H1 (cell line): ENCODE data around the gene RHOXF2B. TPM values are rescaled to one million over a fixed set of nuclear protein-coding genes. Genes with fewer than 3 reads are reported as not detected.
"Not testable (repeated sequence)": the region's sequence is repeated elsewhere in the genome, so short reads cannot be mapped to it uniquely, and the experiment has no call there.

ENCODE experiments used
- CTCF ChIA-PET: fragments of 300-600 bp; sonication (Branson Sonifier 250); formaldehyde crosslinking; loops from one replicate; lab custom pipeline; 2021; ENCODE audit not compliant: partially characterized antibody; lab: Charles Lee
- POLR2A ChIA-PET: fragments of 300-600 bp; sonication (Branson Sonifier 250); formaldehyde crosslinking; loops from one replicate; lab custom pipeline; 2021; ENCODE audit warnings: inconsistent platforms; ENCODE audit not compliant: partially characterized antibody; lab: Charles Lee
- DNase-seq, 2 experiments: peaks; one replicate each; pipeline versions ENCODE4 v3.0.0 to v3.0.0-alpha.2; 2010 to 2022; ENCODE audit warnings: low spot score in 2 of 2, low read depth in 1 of 2, mixed read lengths in 1 of 2
- FAIRE-seq: peaks from 2 replicates; lab custom pipeline; 2011; peaks lifted over from hg19 to GRCh38; lab: Jason Lieb, UNC
- H2AFZ ChIP-seq: 2 replicates; pipeline ENCODE4 v1.8.1; 2012; ENCODE audit warnings: low read length, inconsistent platforms
- H2AK5ac ChIP-seq: 2 replicates; pipeline ENCODE4 v1.6.1; 2013; ENCODE audit warnings: low read depth, low read length
- H2BK120ac ChIP-seq: replicated peaks from 2 replicates; pipeline ENCODE3; 2013; ENCODE audit warnings: low read depth, low read length, inconsistent platforms
- H2BK12ac ChIP-seq: 2 replicates; pipeline ENCODE4 v1.6.1; 2013; ENCODE audit warnings: low read depth, low read length
- H2BK15ac ChIP-seq: 2 replicates; pipeline ENCODE4 v1.6.1; 2013; ENCODE audit warnings: low read length
- H2BK20ac ChIP-seq: 2 replicates; pipeline ENCODE4 v1.6.1; 2013; ENCODE audit warnings: low read length
- H2BK5ac ChIP-seq: 2 replicates; pipeline ENCODE4 v1.6.1; 2013; ENCODE audit warnings: low read depth, low read length
- H3K14ac ChIP-seq: 2 replicates; pipeline ENCODE4 v1.6.1; 2013; ENCODE audit warnings: inconsistent platforms; ENCODE audit not compliant: insufficient read length
- H3K18ac ChIP-seq: 2 replicates; pipeline ENCODE4 v1.6.1; 2013; ENCODE audit warnings: low read length; ENCODE audit errors: extremely low read depth
- H3K23ac ChIP-seq: 2 replicates; pipeline ENCODE4 v1.6.1; 2013; ENCODE audit warnings: inconsistent platforms; ENCODE audit not compliant: insufficient read length
- H3K23me2 ChIP-seq: 2 replicates; pipeline ENCODE4 v1.6.1; 2013; ENCODE audit warnings: low read depth, low read length
- H3K27ac ChIP-seq: 2 replicates; pipeline ENCODE4 v1.6.1; 2011; ENCODE audit warnings: low read depth, low read length, inconsistent platforms
- H3K27me3 ChIP-seq, 4 experiments: replicated peaks in 1 of 4; 1 replicate in 1 of 4; 2 replicates in 3 of 4; pipeline versions ENCODE4 v1.6.1 to v1.8.1; 2011 to 2013; ENCODE audit warnings: low read length in 3 of 4, mild to moderate bottlenecking in 3 of 4, inconsistent platforms in 2 of 4, mixed read lengths in 2 of 4, moderate library complexity in 1 of 4; ENCODE audit not compliant: control insufficient read depth in 3 of 4, insufficient read depth in 3 of 4; ENCODE audit errors: extremely low read depth in 1 of 4
- H3K36me3 ChIP-seq, 4 experiments: 2 replicates each; pipeline versions ENCODE4 v1.6.1 to v1.8.1; 2011 to 2013; ENCODE audit warnings: mild to moderate bottlenecking in 4 of 4, low read length in 3 of 4, moderate library complexity in 2 of 4, control low read depth in 1 of 4, inconsistent platforms in 1 of 4; ENCODE audit not compliant: insufficient read depth in 4 of 4, control insufficient read depth in 2 of 4
- H3K4ac ChIP-seq: replicated peaks from 2 replicates; pipeline ENCODE3; 2013; ENCODE audit warnings: low read length, low read depth, mixed read lengths, inconsistent platforms; ENCODE audit not compliant: insufficient read length
- H3K4me1 ChIP-seq, 4 experiments: replicated peaks in 1 of 4; 1 replicate in 1 of 4; 2 replicates in 3 of 4; pipeline versions ENCODE4 v1.6.1 to v1.8.1; 2011 to 2013; ENCODE audit warnings: low read length in 3 of 4, inconsistent platforms in 2 of 4, mixed read lengths in 1 of 4; ENCODE audit not compliant: insufficient read depth in 4 of 4, control insufficient read depth in 3 of 4
- H3K4me2 ChIP-seq, 2 experiments: 2 replicates each; pipeline versions ENCODE4 v1.6.1 to v1.8.1; 2011 to 2013; ENCODE audit warnings: low read depth in 2 of 2, low read length in 2 of 2, control low read depth in 1 of 2, inconsistent platforms in 1 of 2, mild to moderate bottlenecking in 1 of 2; ENCODE audit not compliant: insufficient read depth in 1 of 2
- H3K4me3 ChIP-seq, 4 experiments: fragments of 200-600, 300-600 bp in 1 of 4; sonication (generic), shearing (Covaris generic), sonication (Bioruptor Twin) in 1 of 4; 2 replicates each; pipeline versions ENCODE4 v1.5.1 to v1.8.1; 2011 to 2016; ENCODE audit warnings: low read length in 4 of 4, low read depth in 3 of 4, control low read depth in 2 of 4, inconsistent platforms in 2 of 4, mild to moderate bottlenecking in 2 of 4, mixed read lengths in 1 of 4, moderate library complexity in 1 of 4; ENCODE audit not compliant: insufficient read depth in 2 of 4; ENCODE audit errors: extremely low read depth in 1 of 4
- H3K56ac ChIP-seq: replicated peaks from 2 replicates; pipeline ENCODE3; 2013; ENCODE audit warnings: low read depth, mild to moderate bottlenecking, mixed read lengths, low read length, inconsistent platforms; ENCODE audit not compliant: insufficient read length
- H3K79me1 ChIP-seq: 2 replicates; pipeline ENCODE4 v1.6.1; 2013; ENCODE audit warnings: low read depth, low read length, control low read depth
- H3K79me2 ChIP-seq, 2 experiments: 2 replicates each; pipeline versions ENCODE4 v1.6.1 to v1.8.1; 2012 to 2013; ENCODE audit warnings: low read length in 2 of 2, mild to moderate bottlenecking in 2 of 2, inconsistent platforms in 1 of 2; ENCODE audit not compliant: insufficient read depth in 2 of 2, control insufficient read depth in 1 of 2
- H3K9ac ChIP-seq, 4 experiments: replicated peaks in 1 of 4; 1 replicate in 1 of 4; 2 replicates in 3 of 4; pipeline versions ENCODE4 v1.6.1 to v1.8.1; 2011 to 2013; ENCODE audit warnings: low read depth in 3 of 4, low read length in 3 of 4, control low read depth in 2 of 4, mild to moderate bottlenecking in 2 of 4, moderate library complexity in 2 of 4, inconsistent platforms in 1 of 4; ENCODE audit errors: extremely low read depth in 1 of 4
- H3K9me3 ChIP-seq, 2 experiments: 2 replicates each; pipeline versions ENCODE4 v1.6.1 to v1.8.1; 2012 to 2013; ENCODE audit warnings: mild to moderate bottlenecking in 2 of 2, moderate library complexity in 2 of 2, control low read depth in 1 of 2, inconsistent platforms in 1 of 2, low read depth in 1 of 2, low read length in 1 of 2, mixed read lengths in 1 of 2; ENCODE audit not compliant: insufficient read depth in 2 of 2
- H4K20me1 ChIP-seq, 2 experiments: replicated peaks in 1 of 2; 2 replicates each; pipeline versions ENCODE3 to v1.8.1; 2011 to 2013; ENCODE audit warnings: inconsistent platforms in 2 of 2, low read length in 2 of 2, mild to moderate bottlenecking in 1 of 2; ENCODE audit not compliant: insufficient read depth in 2 of 2, control insufficient read depth in 1 of 2
- H4K5ac ChIP-seq: 2 replicates; pipeline ENCODE4 v1.6.1; 2013; ENCODE audit warnings: low read length, low read depth, mixed read lengths, inconsistent platforms; ENCODE audit not compliant: insufficient read length
- H4K8ac ChIP-seq: 2 replicates; pipeline ENCODE4 v1.8.0; 2013; ENCODE audit warnings: mild to moderate bottlenecking, moderate library complexity, low read length, inconsistent platforms; ENCODE audit not compliant: insufficient read depth; ENCODE audit errors: extremely low read depth
- H4K91ac ChIP-seq: replicated peaks from 2 replicates; pipeline ENCODE3; 2013; ENCODE audit warnings: low read length, mixed read lengths, inconsistent platforms; ENCODE audit not compliant: insufficient read length
- WGBS, 2 experiments: shearing (Covaris generic) in 1 of 2; methylation state at CpG; one replicate each; pipeline versions ENCODE4 v1.1.6 to v1.1.7; 2013 to 2015; ENCODE audit warnings: low lambda C conversion rate in 2 of 2, mixed read lengths in 2 of 2, inconsistent platforms in 1 of 2, low coverage in 1 of 2, missing lambda C conversion rate in 1 of 2; ENCODE audit not compliant: insufficient replicate concordance in 2 of 2, insufficient coverage in 1 of 2, insufficient read length in 1 of 2; ENCODE audit errors: extremely low coverage in 1 of 2, missing lambda C conversion rate in 1 of 2; 5-methylcytosine and 5-hydroxymethylcytosine counted together
- long read RNA-seq, 2 experiments: library from RNA in 1 of 2; library from capped mRNA in 1 of 2; stranded (forward); transcript quantifications; one replicate each; pipeline ENCODE4 v2.0.0, GENCODE V29; 2021; ENCODE audit warnings: inconsistent platforms in 1 of 2
- polyA minus RNA-seq, 3 experiments: library from RNA; depleted of rRNA, polyadenylated mRNA; stranded (reverse); fragments of >200 nt; gene quantifications; 1 replicate in 2 of 3; 2 replicates in 1 of 3; pipeline ENCODE4 v1.2.3, GENCODE V29; 2011
- polyA plus RNA-seq, 7 experiments: library from polyadenylated mRNA; depleted of rRNA in 3 of 7; stranded (reverse) in 5 of 7; unstranded in 2 of 7; fragments of >200 nt in 5 of 7; fragments of 200-250 nt in 2 of 7; gene quantifications; 1 replicate in 5 of 7; 2 replicates in 1 of 7; 4 replicates in 1 of 7; pipeline versions ENCODE4 v1.2.1 to v1.2.3, GENCODE V29; 2011 to 2013; ENCODE audit warnings: missing spikeins in 2 of 7, mixed read lengths in 2 of 7
- total RNA-seq: library from RNA; stranded (reverse); fragmentation: NEBNext Ultra II Directional; extraction: Animal tissue kit (Norgen Biotek cat#: 25700); gene quantifications from 2 replicates; pipeline ENCODE4 v1.2.1, GENCODE V29; 2021

Gene RHOXF2B
- not detected in 2 replicates for total RNA-seq
- polyA plus RNA-seq (2011; rRNA removed) = not detected in 2 replicates
- polyA plus RNA-seq (2011; cell fraction: cytosol; rRNA removed) = not detected
- polyA plus RNA-seq (2011; cell fraction: nucleus; rRNA removed) = not detected
- polyA plus RNA-seq (2012, experiment 1 of 2) = not detected in 4 replicates
- not detected for polyA plus RNA-seq (2012, experiment 2 of 2)
- not detected for polyA plus RNA-seq (2013, experiment 1 of 2)
- not detected for polyA plus RNA-seq (2013, experiment 2 of 2)
- polyA minus RNA-seq (2011; rRNA and poly(A)+ RNA removed) = not detected in 2 replicates
- 0.37 TPM for polyA minus RNA-seq (2011; cell fraction: cytosol; rRNA and poly(A)+ RNA removed)
- not detected for polyA minus RNA-seq (2011; cell fraction: nucleus; rRNA and poly(A)+ RNA removed)
- long read RNA-seq, experiment 1 = 0 reads
- long read RNA-seq, experiment 2 = 0 reads

GRCh38 chrX:120077590-120077989, at the start of gene RHOXF2B:
TSS of gene RHOXF2B (minus strand) at chrX:120077690. CDS start at chrX:120077552, 138 bp downstream.
- CTCF ChIA-PET, H2BK120ac ChIP-seq, H2BK20ac ChIP-seq, H2AK5ac ChIP-seq, H3K79me1 ChIP-seq, H3K23ac ChIP-seq, H3K9me3 ChIP-seq, H3K4me3 ChIP-seq, H3K36me3 ChIP-seq, H3K79me2 ChIP-seq, H2BK15ac ChIP-seq, H3K23me2 ChIP-seq, H3K4ac ChIP-seq, H3K14ac ChIP-seq, H3K27me3 ChIP-seq, H3K9ac ChIP-seq, H2BK12ac ChIP-seq, H4K20me1 ChIP-seq, H2AFZ ChIP-seq, H4K5ac ChIP-seq, H3K27ac ChIP-seq, POLR2A ChIA-PET, H3K56ac ChIP-seq, H3K4me1 ChIP-seq, H2BK5ac ChIP-seq, H3K4me2 ChIP-seq, DNase-seq, FAIRE-seq, H3K18ac ChIP-seq, H4K91ac ChIP-seq, H4K8ac ChIP-seq: not testable (repeated sequence)
- no CpG with 5 or more reads among the region's 15 CpGs for WGBS, 2 experiments
